ENCODE results near the gene HERC2. TPM values are rescaled to one million over a fixed set of nuclear protein-coding genes. Genes with fewer than 3 reads are reported as not detected.

The HERC2 gene
- total and polyA plus RNA-seq, 2 of the 8 experiments (the other 6 are each of a cell fraction or from before 2014, with no cell fraction given), result 83.0 to 88.7 TPM

DNA sequence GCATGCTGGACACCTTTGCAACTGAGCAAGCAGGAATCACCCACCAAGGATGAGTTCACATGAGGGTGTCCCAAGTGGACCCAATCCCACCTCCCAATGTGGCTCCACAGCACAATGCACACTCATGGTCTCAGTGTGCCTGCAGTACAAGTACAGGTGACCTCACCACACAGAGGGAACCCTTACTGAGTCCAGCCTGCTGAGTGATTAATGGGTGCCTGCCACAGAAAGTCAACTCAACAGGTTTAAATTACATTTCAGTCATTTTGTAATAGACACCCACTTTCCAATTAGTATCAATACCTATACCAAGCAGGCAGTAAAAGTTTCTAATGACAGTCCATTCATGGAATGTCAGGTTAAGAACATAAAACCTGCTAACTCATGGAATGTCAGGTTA, 59.5 kb downstream of the HERC2 start:
- no peak overlapping the region for H3K4me3 ChIP-seq (ENCODE audit: extremely low read depth in 1 of 4, insufficient read depth in 2 of 4, low read depth in 3 of 4, low read length in 4 of 4)
- H3K23me2 ChIP-seq (ENCODE audit: low read depth, low read length), result no peaks in the 10 kb centered on the region; the same call in 1 of the 2 replicates
- H3K79me2 ChIP-seq (ENCODE audit: control insufficient read depth in 1 of 2, insufficient read depth in 2 of 2, low read length in 2 of 2), result peaks cover 0 to 60% of the 10 kb centered on the region in 2 experiments; a peak in 3 of 4 replicates
- H2BK5ac ChIP-seq (ENCODE audit: low read depth, low read length), result no peak overlapping the region
- no peak overlapping the region for H4K91ac ChIP-seq (replicated peaks; ENCODE audit: insufficient read length, low read length)
- H3K4ac ChIP-seq (replicated peaks; ENCODE audit: insufficient read length, low read depth, low read length), result no peak overlapping the region
- DNase-seq (ENCODE audit: low read depth in 1 of 2, low spot score in 2 of 2) (no peak), FAIRE-seq (no peak)
- H3K14ac ChIP-seq (ENCODE audit: insufficient read length), result no peak overlapping the region
- peaks cover 12 to 13% of the 10 kb centered on the region in 2 experiments for H4K20me1 ChIP-seq (replicated peaks in 1 of 2; ENCODE audit: control insufficient read depth in 1 of 2, insufficient read depth in 2 of 2, low read length in 2 of 2)
- no peaks in the 10 kb centered on the region for H3K27me3 ChIP-seq (replicated peaks in 1 of 4; ENCODE audit: control insufficient read depth in 3 of 4, extremely low read depth in 1 of 4, insufficient read depth in 3 of 4, low read length in 3 of 4)
- no peak overlapping the region for H2BK12ac ChIP-seq (ENCODE audit: low read depth, low read length)
- no peak overlapping the region for H3K18ac ChIP-seq (ENCODE audit: extremely low read depth, low read length)
- ChIA-PET CTCF (ENCODE audit: partially characterized antibody) (no interaction called here), POLR2A (ENCODE audit: partially characterized antibody) (no interaction called here)
- no peak overlapping the region for H4K5ac ChIP-seq (ENCODE audit: insufficient read length, low read depth, low read length)
- no peaks in the 10 kb centered on the region for H3K9me3 ChIP-seq (ENCODE audit: insufficient read depth in 2 of 2, low read depth in 1 of 2, low read length in 1 of 2)
- H3K9ac ChIP-seq (replicated peaks in 1 of 4; ENCODE audit: extremely low read depth in 1 of 4, low read depth in 3 of 4, low read length in 3 of 4), result no peak overlapping the region
- H3K36me3 ChIP-seq (ENCODE audit: control insufficient read depth in 2 of 4, insufficient read depth in 4 of 4, low read length in 3 of 4), result peaks cover 7 to 24% (median 17%) of the 10 kb centered on the region in 4 experiments
- H2AK5ac ChIP-seq (ENCODE audit: low read depth, low read length), result no peak overlapping the region
- no peak overlapping the region for H3K27ac ChIP-seq (ENCODE audit: low read depth, low read length)
- no peak overlapping the region for H4K8ac ChIP-seq (ENCODE audit: extremely low read depth, insufficient read depth, low read length)
- H3K23ac ChIP-seq (ENCODE audit: insufficient read length), result no peak overlapping the region
- no peak overlapping the region for H2BK120ac ChIP-seq (replicated peaks; ENCODE audit: low read depth, low read length)
- H3K4me1 ChIP-seq (replicated peaks in 1 of 4; ENCODE audit: control insufficient read depth in 3 of 4, insufficient read depth in 4 of 4, low read length in 3 of 4), result peaks cover 0 to 3% (median 0%) of the 10 kb centered on the region in 4 experiments; a peak in 1 of 7 replicates
- H3K56ac ChIP-seq (replicated peaks; ENCODE audit: insufficient read length, low read depth, low read length), result no peak overlapping the region
- TF ChIP-seq CBX5 (IDR thresholded peaks at IDR 0.05; ENCODE audit: low read depth, low read length), result no peak
- no peak for TF ChIP-seq SIN3A (conservative IDR thresholded peaks at IDR 0.05 in 1 of 2, IDR thresholded peaks at IDR 0.05 in 1 of 2; ENCODE audit: low read depth in 1 of 2, low read length in 2 of 2)
- TF ChIP-seq GTF2F1 (IDR thresholded peaks at IDR 0.05; ENCODE audit: borderline replicate concordance, low read depth, low read length), result no peak
- TF ChIP-seq EGR1 (IDR thresholded peaks at IDR 0.05; ENCODE audit: borderline replicate concordance, low read depth, low read length), result no peak
- TF ChIP-seq FOSL1 (IDR thresholded peaks at IDR 0.05; ENCODE audit: insufficient read depth, low read depth, low read length), result no peak
- no peak for TF ChIP-seq TCF12 (IDR thresholded peaks at IDR 0.05; ENCODE audit: low read depth, low read length)
- TF ChIP-seq JUND (IDR thresholded peaks at IDR 0.05; ENCODE audit: low read length), result no peak
- no peak for TF ChIP-seq CTBP2 (IDR thresholded peaks at IDR 0.05; ENCODE audit: borderline replicate concordance, insufficient read depth, insufficient read length, low read length)
- no peak for TF ChIP-seq KDM1A (IDR thresholded peaks at IDR 0.05; ENCODE audit: borderline replicate concordance, low read length)
- no peak for TF ChIP-seq SUZ12 (IDR thresholded peaks at IDR 0.05; ENCODE audit: low read length)
- no peak overlapping the region for H2AFZ ChIP-seq (ENCODE audit: low read length)
- H3K4me2 ChIP-seq (ENCODE audit: insufficient read depth in 1 of 2, low read depth in 2 of 2, low read length in 2 of 2), result no peak overlapping the region
- peaks cover 11% of the 10 kb centered on the region; the same call in 1 of the 2 replicates for H3K79me1 ChIP-seq (ENCODE audit: low read depth, low read length)
- no peak overlapping the region for H2BK15ac ChIP-seq (ENCODE audit: low read length)
- no peak overlapping the region for H2BK20ac ChIP-seq (ENCODE audit: low read length)
